ENCODE data around the gene SPACDR.

DNA sequence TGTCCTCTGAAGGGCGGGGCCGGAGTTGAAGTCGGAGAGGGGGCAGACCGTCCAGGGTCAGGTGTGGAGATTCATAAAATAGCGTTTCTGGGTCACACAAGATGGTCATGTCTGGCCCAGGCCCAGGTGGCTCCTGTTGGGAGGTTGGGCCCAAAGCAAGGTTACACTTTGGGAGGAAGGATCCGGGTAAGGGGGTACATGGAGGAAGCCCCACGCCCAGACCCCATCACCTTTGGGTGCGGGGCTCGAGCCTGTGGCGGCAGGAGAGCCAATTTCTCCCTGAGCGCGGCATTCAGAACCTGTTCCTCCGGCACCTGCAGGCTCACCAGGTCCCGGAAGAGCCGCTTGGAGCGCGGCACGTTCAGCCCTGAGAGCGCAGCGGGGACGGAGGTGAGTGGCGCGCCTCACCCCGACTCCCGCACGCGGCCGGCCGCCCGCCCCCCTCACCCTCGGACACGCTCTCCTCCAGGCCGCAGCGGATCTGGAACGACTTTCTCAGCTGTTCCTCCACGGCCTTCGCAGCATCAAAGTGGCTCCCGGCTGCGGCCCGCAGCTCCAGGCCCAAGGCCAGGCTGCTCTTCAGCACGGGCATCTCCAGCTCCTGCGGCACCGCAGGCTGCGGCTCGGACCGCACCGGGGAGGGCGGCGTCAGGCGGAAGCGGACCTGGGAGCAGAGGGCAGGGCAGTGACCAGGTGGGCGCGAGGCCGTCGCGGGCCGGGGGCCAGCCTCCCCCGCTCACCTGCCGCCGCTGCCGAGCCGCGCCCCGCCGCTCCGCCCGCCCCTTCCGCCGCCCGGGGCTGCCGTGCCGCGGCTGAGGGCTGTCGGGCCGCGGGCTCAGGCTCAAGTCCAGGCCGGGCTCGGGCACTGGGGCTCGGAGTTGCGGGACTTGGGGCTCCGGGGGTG lies 28.4 kb downstream of the SPACDR start:
- TF ChIP-seq, protein P1, sequence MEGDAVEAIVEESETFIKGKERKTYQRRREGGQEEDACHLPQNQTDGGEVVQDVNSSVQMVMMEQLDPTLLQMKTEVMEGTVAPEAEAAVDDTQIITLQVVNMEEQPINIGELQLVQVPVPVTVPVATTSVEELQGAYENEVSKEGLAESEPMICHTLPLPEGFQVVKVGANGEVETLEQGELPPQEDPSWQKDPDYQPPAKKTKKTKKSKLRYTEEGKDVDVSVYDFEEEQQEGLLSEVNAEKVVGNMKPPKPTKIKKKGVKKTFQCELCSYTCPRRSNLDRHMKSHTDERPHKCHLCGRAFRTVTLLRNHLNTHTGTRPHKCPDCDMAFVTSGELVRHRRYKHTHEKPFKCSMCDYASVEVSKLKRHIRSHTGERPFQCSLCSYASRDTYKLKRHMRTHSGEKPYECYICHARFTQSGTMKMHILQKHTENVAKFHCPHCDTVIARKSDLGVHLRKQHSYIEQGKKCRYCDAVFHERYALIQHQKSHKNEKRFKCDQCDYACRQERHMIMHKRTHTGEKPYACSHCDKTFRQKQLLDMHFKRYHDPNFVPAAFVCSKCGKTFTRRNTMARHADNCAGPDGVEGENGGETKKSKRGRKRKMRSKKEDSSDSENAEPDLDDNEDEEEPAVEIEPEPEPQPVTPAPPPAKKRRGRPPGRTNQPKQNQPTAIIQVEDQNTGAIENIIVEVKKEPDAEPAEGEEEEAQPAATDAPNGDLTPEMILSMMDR (IDR thresholded peaks at IDR 0.05): no peak
- TF ChIP-seq POLR2A (IDR thresholded peaks at IDR 0.05): no peak

All from suprapubic skin (tissue), 3 donors.